HAP-1 (cell line): ENCODE measurements around the gene COL7A1.
A peak's percentile ranks its signal among the peaks of the same experiment; 100 is the strongest.
"Not testable (repeated sequence)": the region's sequence is repeated elsewhere in the genome, so short reads cannot be mapped to it uniquely, and the experiment has no call there.

ENCODE experiments used
- DNase-seq, 2 experiments: peaks; one replicate each; pipeline ENCODE4 v3.0.0-alpha.2; 2016 to 2020; ENCODE audit warnings: low spot score in 2 of 2
- H3K27me3 ChIP-seq: fragments of 250-450 bp; sonication (Bioruptor Pico); 2 replicates; pipeline ENCODE4 v1.5.1; 2020; ENCODE audit warnings: low read depth, mild to moderate bottlenecking, moderate library complexity
- H3K36me3 ChIP-seq: fragments of 250-450 bp; sonication (Bioruptor Pico); replicated peaks from 2 replicates; pipeline ENCODE4 v1.5.1; 2020; ENCODE audit warnings: mild to moderate bottlenecking
- H3K4me1 ChIP-seq: fragments of 250-450 bp; sonication (Bioruptor Pico); 2 replicates; pipeline ENCODE4 v1.5.1; 2020; ENCODE audit warnings: mild to moderate bottlenecking
- H3K4me3 ChIP-seq: fragments of 250-450 bp; sonication (Bioruptor Pico); 2 replicates; pipeline ENCODE4 v1.5.1; 2020; ENCODE audit warnings: mild to moderate bottlenecking, moderate library complexity
- H3K9me3 ChIP-seq: fragments of 250-450 bp; sonication (Bioruptor Pico); 2 replicates; pipeline ENCODE4 v1.5.1; 2020; ENCODE audit warnings: mild to moderate bottlenecking, moderate library complexity
- in situ Hi-C: fragments of 300-500 bp; cut with MboI; formaldehyde crosslinking; loops from 3 replicates; pipeline ENCODE4 v1.14.3; 2020; ENCODE audit warnings: low sequenced_read_pairs, inconsistent platforms, mixed read lengths

Gene COL7A1

GRCh38 chr3:48555949-48556795, 39.0 kb downstream of the COL7A1 start:
- no peaks in the 10 kb centered on the region for H3K27me3 ChIP-seq
- H3K4me3 ChIP-seq = peak overlapping the region; percentile 52
- no peak for DNase-seq
- peaks cover 8% of the 10 kb centered on the region for H3K4me1 ChIP-seq
- no peaks in the 10 kb centered on the region for H3K9me3 ChIP-seq
- no peaks in the 10 kb centered on the region for H3K36me3 ChIP-seq
- in situ Hi-C loops = no loop called here

- DNase-seq = no peak
- no peak overlapping the region for H3K4me3 ChIP-seq
- no peaks in the 10 kb centered on the region for H3K36me3 ChIP-seq
- in situ Hi-C loops = no loop called here
- H3K4me1 ChIP-seq = peaks cover 8% of the 10 kb centered on the region
- H3K27me3 ChIP-seq = no peaks in the 10 kb centered on the region
- no peaks in the 10 kb centered on the region for H3K9me3 ChIP-seq
These were observed 39.7 kb downstream of the COL7A1 start for GRCh38 chr3:48555231-48555948.

- Histone ChIP-seq H3K36me3 (no peaks in the 10 kb centered on the region), H3K4me1 (peaks cover 8% of the 10 kb centered on the region), H3K9me3 (no peaks in the 10 kb centered on the region), H3K27me3 (no peaks in the 10 kb centered on the region), H3K4me3 (no peak overlapping the region)
- in situ Hi-C loops = no loop called here
- DNase-seq = no peak
These were observed 41.0 kb downstream of the COL7A1 start for GRCh38 chr3:48553886-48554845.

GRCh38 chr3:48553361-48553760, 41.8 kb downstream of the COL7A1 start:
- no peak overlapping the region for H3K4me3 ChIP-seq
- no peaks in the 10 kb centered on the region for H3K9me3 ChIP-seq
- in situ Hi-C loops = no loop called here
- no peaks in the 10 kb centered on the region for H3K36me3 ChIP-seq
- peaks cover 8% of the 10 kb centered on the region for H3K4me1 ChIP-seq
- no peaks in the 10 kb centered on the region for H3K27me3 ChIP-seq
- no peak for DNase-seq

GRCh38 chr3:48552111-48552951, 42.8 kb downstream of the COL7A1 start:
- Histone ChIP-seq H3K9me3 (no peaks in the 10 kb centered on the region), H3K4me3 (no peak overlapping the region), H3K27me3 (no peaks in the 10 kb centered on the region), H3K4me1 (peaks cover 1% of the 10 kb centered on the region), H3K36me3 (no peaks in the 10 kb centered on the region)
- no peak for DNase-seq
- in situ Hi-C loops = no loop called here

- H3K4me3 ChIP-seq, H3K36me3 ChIP-seq, DNase-seq, H3K4me1 ChIP-seq, H3K9me3 ChIP-seq, in situ Hi-C loops, H3K27me3 ChIP-seq: not testable (repeated sequence)
These were observed 43.5 kb downstream of the COL7A1 start for GRCh38 chr3:48551651-48552050.

GRCh38 chr3:48548729-48549705, 46.1 kb downstream of the COL7A1 start:
- no peak overlapping the region for H3K4me3 ChIP-seq
- in situ Hi-C loops = no loop called here
- DNase-seq = peak; percentile 74 to 92
- H3K27me3 ChIP-seq = no peaks in the 10 kb centered on the region
- no peaks in the 10 kb centered on the region for H3K9me3 ChIP-seq
- H3K36me3 ChIP-seq = no peaks in the 10 kb centered on the region
- H3K4me1 ChIP-seq = no peaks in the 10 kb centered on the region

GRCh38 chr3:48548126-48548525, 47.0 kb downstream of the COL7A1 start:
- H3K9me3 ChIP-seq = no peaks in the 10 kb centered on the region
- DNase-seq = no peak
- in situ Hi-C loops = no loop called here
- no peak overlapping the region for H3K4me3 ChIP-seq
- no peaks in the 10 kb centered on the region for H3K27me3 ChIP-seq
- no peaks in the 10 kb centered on the region for H3K36me3 ChIP-seq
- H3K4me1 ChIP-seq = no peaks in the 10 kb centered on the region

GRCh38 chr3:48546203-48546829, 48.8 kb downstream of the COL7A1 start:
- in situ Hi-C loops = no loop called here
- Histone ChIP-seq H3K4me1 (no peaks in the 10 kb centered on the region), H3K36me3 (no peaks in the 10 kb centered on the region)

GRCh38 chr3:48544141-48544540, 51.0 kb downstream of the COL7A1 start:
- Histone ChIP-seq H3K9me3 (no peaks in the 10 kb centered on the region), H3K4me1 (no peaks in the 10 kb centered on the region), H3K27me3 (no peaks in the 10 kb centered on the region), H3K36me3 (no peaks in the 10 kb centered on the region), H3K4me3 (no peak overlapping the region)
- DNase-seq = no peak
- in situ Hi-C loops = no loop called here

More at GRCh38 chr3:48546203-48546829, 48.8 kb downstream of the COL7A1 start:
- no peaks in the 10 kb centered on the region for H3K9me3 ChIP-seq
- DNase-seq = no peak
- no peaks in the 10 kb centered on the region for H3K27me3 ChIP-seq
- no peak overlapping the region for H3K4me3 ChIP-seq

- in situ Hi-C loops = no loop called here
- no peak for DNase-seq
- no peaks in the 10 kb centered on the region for H3K4me1 ChIP-seq
- H3K4me3 ChIP-seq = no peak overlapping the region
- no peaks in the 10 kb centered on the region for H3K36me3 ChIP-seq
- H3K27me3 ChIP-seq = no peaks in the 10 kb centered on the region
- no peaks in the 10 kb centered on the region for H3K9me3 ChIP-seq
These were observed 51.8 kb downstream of the COL7A1 start for GRCh38 chr3:48543271-48543866.
